Hematopoietic multipotent progenitor cell treated with erythropoietin and hydrocortisone succinate and interleukin-3 and kit ligand, for 8 days (in vitro differentiated cells): Measurements from ENCODE around the gene KCNC4.

ENCODE experiments used
- DNase-seq: peaks from one replicate; pipeline ENCODE4 v3.0.0-alpha.2; 2015

Gene KCNC4

GRCh38 chr1:110212169-110213142, 2.3 kb downstream of the KCNC4 start:
- DNase-seq, result no peak

- DNase-seq, result no peak
Observed at GRCh38 chr1:110213143-110213540, 3.0 kb downstream of the KCNC4 start.

- no peak for DNase-seq
Observed at GRCh38 chr1:110214454-110215404, 4.6 kb downstream of the KCNC4 start.

GRCh38 chr1:110215621-110216515, 5.8 kb downstream of the KCNC4 start:
- no peak for DNase-seq

GRCh38 chr1:110216844-110217444, 6.8 kb downstream of the KCNC4 start:
- DNase-seq, result no peak

GRCh38 chr1:110218137-110218536, 8.0 kb downstream of the KCNC4 start:
- no peak for DNase-seq

- no peak for DNase-seq
Observed at GRCh38 chr1:110218739-110219138, 8.6 kb downstream of the KCNC4 start.

GRCh38 chr1:110220324-110220723, 10.2 kb downstream of the KCNC4 start:
- DNase-seq, result no peak

GRCh38 chr1:110221119-110221518, 11.0 kb downstream of the KCNC4 start:
- DNase-seq, result no peak

GRCh38 chr1:110223127-110223526, 13.0 kb downstream of the KCNC4 start:
- DNase-seq, result no peak

GRCh38 chr1:110223581-110223980, 13.5 kb downstream of the KCNC4 start:
- DNase-seq, result no peak

- no peak for DNase-seq
Observed at GRCh38 chr1:110224240-110224995, 14.3 kb downstream of the KCNC4 start.

- DNase-seq, result no peak
Observed at GRCh38 chr1:110225212-110225611, 15.1 kb downstream of the KCNC4 start.

GRCh38 chr1:110225756-110226404, 15.8 kb downstream of the KCNC4 start:
- no peak for DNase-seq

- DNase-seq, result no peak
Observed at GRCh38 chr1:110227774-110228173, 17.7 kb downstream of the KCNC4 start.

GRCh38 chr1:110228381-110228780, 18.3 kb downstream of the KCNC4 start:
- no peak for DNase-seq

GRCh38 chr1:110228869-110229268, 18.8 kb downstream of the KCNC4 start:
- no peak for DNase-seq

GRCh38 chr1:110229348-110230001, 19.4 kb downstream of the KCNC4 start:
- DNase-seq, result no peak

GRCh38 chr1:110230381-110231199, 20.5 kb downstream of the KCNC4 start:
- DNase-seq, result no peak
